ENCODE data around the gene CFAP45. TPM values are rescaled to one million over a fixed set of nuclear protein-coding genes. Genes with fewer than 3 reads are reported as not detected.

The CFAP45 gene
- total and polyA plus RNA-seq, 2 of the 8 experiments (the other 6 are each of a cell fraction or from before 2014, with no cell fraction given) = 0.05 TPM; not detected in 1

DNA sequence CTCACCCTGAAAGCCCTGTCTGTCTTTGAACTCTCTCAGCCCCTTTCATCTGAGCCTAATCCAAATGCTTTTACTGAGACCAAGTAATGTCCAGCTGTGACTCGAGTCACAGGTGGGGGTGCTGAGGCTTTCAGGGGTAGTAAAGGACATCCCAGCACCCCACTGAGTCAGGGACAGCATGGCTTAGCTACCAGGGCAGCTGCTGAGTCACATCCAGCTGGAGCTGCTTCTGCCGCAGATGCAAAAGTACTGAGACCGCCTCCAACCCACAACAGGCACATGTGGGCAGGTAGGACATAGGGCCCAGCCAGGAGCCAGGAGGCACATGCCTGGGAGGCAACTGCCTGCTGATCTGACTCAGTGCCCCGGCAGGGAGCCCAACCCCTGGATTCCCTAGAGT lies 30.8 kb downstream of the CFAP45 start:
- Histone ChIP-seq H2BK15ac (ENCODE audit: low read length) (no peak overlapping the region), H3K36me3 (ENCODE audit: control insufficient read depth in 2 of 4, insufficient read depth in 4 of 4, low read length in 3 of 4) (no peaks in the 10 kb centered on the region), H2BK12ac (ENCODE audit: low read depth, low read length) (no peak overlapping the region), H4K91ac (replicated peaks; ENCODE audit: insufficient read length, low read length) (no peak overlapping the region), H2BK120ac (replicated peaks; ENCODE audit: low read depth, low read length) (no peak overlapping the region), H2BK5ac (ENCODE audit: low read depth, low read length) (no peak overlapping the region), H3K79me2 (ENCODE audit: control insufficient read depth in 1 of 2, insufficient read depth in 2 of 2, low read length in 2 of 2) (no peaks in the 10 kb centered on the region), H3K4me2 (ENCODE audit: insufficient read depth in 1 of 2, low read depth in 2 of 2, low read length in 2 of 2) (no peak overlapping the region), H3K27ac (ENCODE audit: low read depth, low read length) (no peak overlapping the region), H3K27me3 (replicated peaks in 1 of 4; ENCODE audit: control insufficient read depth in 3 of 4, extremely low read depth in 1 of 4, insufficient read depth in 3 of 4, low read length in 3 of 4) (no peaks in the 10 kb centered on the region), H3K18ac (ENCODE audit: extremely low read depth, low read length) (no peak overlapping the region), H3K4ac (replicated peaks; ENCODE audit: insufficient read length, low read depth, low read length) (no peak overlapping the region), H2AFZ (ENCODE audit: low read length) (no peak overlapping the region), H3K9ac (replicated peaks in 1 of 4; ENCODE audit: extremely low read depth in 1 of 4, low read depth in 3 of 4, low read length in 3 of 4) (no peak overlapping the region), H3K4me1 (replicated peaks in 1 of 4; ENCODE audit: control insufficient read depth in 3 of 4, insufficient read depth in 4 of 4, low read length in 3 of 4) (no peaks in the 10 kb centered on the region; a peak in 1 of 7 replicates), H3K23ac (ENCODE audit: insufficient read length) (no peak overlapping the region), H2BK20ac (ENCODE audit: low read length) (no peak overlapping the region), H3K79me1 (ENCODE audit: low read depth, low read length) (no peaks in the 10 kb centered on the region), H3K23me2 (ENCODE audit: low read depth, low read length) (no peaks in the 10 kb centered on the region), H4K20me1 (replicated peaks in 1 of 2; ENCODE audit: control insufficient read depth in 1 of 2, insufficient read depth in 2 of 2, low read length in 2 of 2) (no peaks in the 10 kb centered on the region), H4K8ac (ENCODE audit: extremely low read depth, insufficient read depth, low read length) (no peak overlapping the region), H3K4me3 (ENCODE audit: extremely low read depth in 1 of 4, insufficient read depth in 2 of 4, low read depth in 3 of 4, low read length in 4 of 4) (no peak overlapping the region), H3K9me3 (ENCODE audit: insufficient read depth in 2 of 2, low read depth in 1 of 2, low read length in 1 of 2) (no peaks in the 10 kb centered on the region), H2AK5ac (ENCODE audit: low read depth, low read length) (no peak overlapping the region), H3K56ac (replicated peaks; ENCODE audit: insufficient read length, low read depth, low read length) (no peak overlapping the region), H3K14ac (ENCODE audit: insufficient read length) (no peak overlapping the region), H4K5ac (ENCODE audit: insufficient read length, low read depth, low read length) (no peak overlapping the region)
- FAIRE-seq = no peak
- POLR2A ChIA-PET (ENCODE audit: partially characterized antibody) = no interaction called here
- TF ChIP-seq CREB1 (IDR thresholded peaks at IDR 0.05) (no peak), SRF (IDR thresholded peaks at IDR 0.05; ENCODE audit: low read depth, low read length) (no peak), TAF1 (IDR thresholded peaks at IDR 0.05; ENCODE audit: low read depth, low read length) (no peak), FOSL1 (IDR thresholded peaks at IDR 0.05; ENCODE audit: insufficient read depth, low read depth, low read length) (no peak), TAF7 (optimal IDR thresholded peaks at IDR 0.05; ENCODE audit: borderline replicate concordance, low read depth, low read length) (no peak), TCF12 (IDR thresholded peaks at IDR 0.05; ENCODE audit: low read depth, low read length) (no peak), SAP30 (IDR thresholded peaks at IDR 0.05; ENCODE audit: insufficient read depth, insufficient replicate concordance, low read length) (no peak)
- DNase-seq (ENCODE audit: low read depth in 1 of 2, low spot score in 2 of 2) = no peak
- 73% methylated on average over 4 of the region's 4 CpGs; no CpG with 5 or more reads in 1 of the 2 experiments for WGBS, 2 experiments (ENCODE audit: extremely low coverage in 1 of 2, insufficient coverage in 1 of 2, insufficient read length in 1 of 2, insufficient replicate concordance in 2 of 2, low coverage in 1 of 2, low lambda C conversion rate in 2 of 2, missing lambda C conversion rate in 1 of 2)
- CTCF ChIA-PET (ENCODE audit: partially characterized antibody) = interaction anchor here (0.6 to 14.8 kb wide), 9 partner anchors 9 to 1308 kb away, joined by 3 to 111 read pairs (median 5); partner anchors contain the start of genes B4GALT3, DUSP23 and IGSF9

Data from H1 (cell line).